ENCODE measurements around the gene TSGA10. TPM values are rescaled to one million over a fixed set of nuclear protein-coding genes. Genes with fewer than 3 reads are reported as not detected.

TSGA10 gene
- total and polyA plus RNA-seq, 2 donors (not counting 3 experiments of a cell fraction or from before 2014, with no cell fraction given): 0.12 to 2.7 TPM

DNA sequence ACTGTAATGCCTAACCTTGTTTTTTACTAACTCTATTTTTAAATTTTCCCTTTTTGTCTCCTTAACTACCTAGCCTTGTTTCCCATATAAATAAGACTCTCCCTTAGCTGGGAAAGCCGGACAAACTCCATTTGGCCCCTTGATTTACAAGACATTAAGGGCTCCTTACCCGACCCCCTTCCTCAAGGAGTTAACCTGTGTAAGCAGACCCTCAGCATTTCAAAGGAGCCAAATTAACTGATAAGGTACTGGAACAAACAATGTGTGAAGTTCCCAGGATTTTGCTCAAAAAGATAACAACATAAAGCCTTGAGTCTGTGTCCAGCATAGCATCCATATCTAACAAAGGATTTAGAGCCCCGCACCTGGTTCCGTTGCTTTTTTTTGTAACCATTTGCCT lies 72.9 kb downstream of the TSGA10 start:
- no peak overlapping the region for H3K4me3 ChIP-seq (replicated peaks in 1 of 3; ENCODE audit: insufficient read depth in 1 of 3, low read depth in 1 of 3, low read length in 3 of 3)
- dilution Hi-C loops (cut with MboI; ENCODE audit: extremely low pct_ligation_motif_present, low sequenced_read_pairs): no loop called here
- no peaks in the 10 kb centered on the region for H3K36me3 ChIP-seq (ENCODE audit: control insufficient read depth in 2 of 2, extremely low read depth in 1 of 2, insufficient read depth in 2 of 2, low read length in 2 of 2)
- ChIA-PET CTCF (interaction anchor here (1.3 kb wide), 1 partner anchor 9 kb away, joined by 3 read pairs; no protein-coding TSS in a partner anchor), POLR2A (no interaction called here)
- no peaks in the 10 kb centered on the region for H3K9me1 ChIP-seq (replicated peaks; ENCODE audit: control insufficient read depth, extremely low read depth, insufficient read depth, low read length)
- H2AFZ ChIP-seq (ENCODE audit: low read depth, low read length): no peak overlapping the region
- TF ChIP-seq GATA2 (IDR thresholded peaks at IDR 0.05; ENCODE audit: insufficient read depth, insufficient read length, low read depth, low read length) (no peak), EZH2 (IDR thresholded peaks at IDR 0.05; ENCODE audit: borderline replicate concordance, low read depth, low read length, severe bottlenecking) (no peak), FOS (IDR thresholded peaks at IDR 0.05; ENCODE audit: borderline replicate concordance, insufficient read depth, low read length) (no peak), MYC (IDR thresholded peaks at IDR 0.05; ENCODE audit: low read depth, low read length) (no peak), POLR2A (IDR thresholded peaks at IDR 0.05; ENCODE audit: low read depth, low read length) (no peak), JUN (IDR thresholded peaks at IDR 0.05; ENCODE audit: borderline replicate concordance, insufficient read depth, insufficient read length, low read depth) (no peak), POLR2AphosphoS5 (IDR thresholded peaks at IDR 0.05; ENCODE audit: insufficient read depth, low read depth, low read length) (no peak)
- TF ChIP-seq, protein P1, sequence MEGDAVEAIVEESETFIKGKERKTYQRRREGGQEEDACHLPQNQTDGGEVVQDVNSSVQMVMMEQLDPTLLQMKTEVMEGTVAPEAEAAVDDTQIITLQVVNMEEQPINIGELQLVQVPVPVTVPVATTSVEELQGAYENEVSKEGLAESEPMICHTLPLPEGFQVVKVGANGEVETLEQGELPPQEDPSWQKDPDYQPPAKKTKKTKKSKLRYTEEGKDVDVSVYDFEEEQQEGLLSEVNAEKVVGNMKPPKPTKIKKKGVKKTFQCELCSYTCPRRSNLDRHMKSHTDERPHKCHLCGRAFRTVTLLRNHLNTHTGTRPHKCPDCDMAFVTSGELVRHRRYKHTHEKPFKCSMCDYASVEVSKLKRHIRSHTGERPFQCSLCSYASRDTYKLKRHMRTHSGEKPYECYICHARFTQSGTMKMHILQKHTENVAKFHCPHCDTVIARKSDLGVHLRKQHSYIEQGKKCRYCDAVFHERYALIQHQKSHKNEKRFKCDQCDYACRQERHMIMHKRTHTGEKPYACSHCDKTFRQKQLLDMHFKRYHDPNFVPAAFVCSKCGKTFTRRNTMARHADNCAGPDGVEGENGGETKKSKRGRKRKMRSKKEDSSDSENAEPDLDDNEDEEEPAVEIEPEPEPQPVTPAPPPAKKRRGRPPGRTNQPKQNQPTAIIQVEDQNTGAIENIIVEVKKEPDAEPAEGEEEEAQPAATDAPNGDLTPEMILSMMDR (IDR thresholded peaks at IDR 0.05; ENCODE audit: extremely low read depth in 1 of 2, insufficient read depth in 1 of 2, low read depth in 1 of 2, low read length in 2 of 2): no peak
- TF ChIP-seq, protein P2, sequence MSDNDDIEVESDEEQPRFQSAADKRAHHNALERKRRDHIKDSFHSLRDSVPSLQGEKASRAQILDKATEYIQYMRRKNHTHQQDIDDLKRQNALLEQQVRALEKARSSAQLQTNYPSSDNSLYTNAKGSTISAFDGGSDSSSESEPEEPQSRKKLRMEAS (IDR thresholded peaks at IDR 0.05; ENCODE audit: insufficient read depth, insufficient read length): no peak
- H3K79me2 ChIP-seq (ENCODE audit: control insufficient read depth, insufficient read depth, low read length): no peaks in the 10 kb centered on the region
- H3K9ac ChIP-seq (replicated peaks; ENCODE audit: extremely low read depth, insufficient read depth, low read length): no peak overlapping the region
- intact Hi-C loops (cut with micrococcal nuclease): no loop called here
- H3K27ac ChIP-seq (ENCODE audit: insufficient read depth, low read depth, low read length): no peak overlapping the region
- no peaks in the 10 kb centered on the region for H3K9me3 ChIP-seq (replicated peaks; ENCODE audit: control insufficient read depth, insufficient read depth, low read length)
- no peak overlapping the region for H3K4me2 ChIP-seq (ENCODE audit: insufficient read depth, low read length)
- no TSS peak for BruUV-seq (replicated peaks)
- H3K4me1 ChIP-seq (ENCODE audit: control insufficient read depth, extremely low read depth, insufficient read depth, low read length): no peaks in the 10 kb centered on the region
- DNase-seq (ENCODE audit: low read depth, low spot score) (no peak), FAIRE-seq (no peak)
- no peaks in the 10 kb centered on the region for H4K20me1 ChIP-seq (replicated peaks; ENCODE audit: control insufficient read depth, extremely low read depth, insufficient read depth, low read length)
- peaks cover 12 to 15% of the 10 kb centered on the region in 2 experiments for H3K27me3 ChIP-seq (ENCODE audit: control insufficient read depth in 2 of 2, insufficient read depth in 2 of 2, low read length in 2 of 2)

Measured in endothelial cell of umbilical vein (primary cell).